ENCODE measurements around the gene FAM237B.

Gene FAM237B

DNA sequence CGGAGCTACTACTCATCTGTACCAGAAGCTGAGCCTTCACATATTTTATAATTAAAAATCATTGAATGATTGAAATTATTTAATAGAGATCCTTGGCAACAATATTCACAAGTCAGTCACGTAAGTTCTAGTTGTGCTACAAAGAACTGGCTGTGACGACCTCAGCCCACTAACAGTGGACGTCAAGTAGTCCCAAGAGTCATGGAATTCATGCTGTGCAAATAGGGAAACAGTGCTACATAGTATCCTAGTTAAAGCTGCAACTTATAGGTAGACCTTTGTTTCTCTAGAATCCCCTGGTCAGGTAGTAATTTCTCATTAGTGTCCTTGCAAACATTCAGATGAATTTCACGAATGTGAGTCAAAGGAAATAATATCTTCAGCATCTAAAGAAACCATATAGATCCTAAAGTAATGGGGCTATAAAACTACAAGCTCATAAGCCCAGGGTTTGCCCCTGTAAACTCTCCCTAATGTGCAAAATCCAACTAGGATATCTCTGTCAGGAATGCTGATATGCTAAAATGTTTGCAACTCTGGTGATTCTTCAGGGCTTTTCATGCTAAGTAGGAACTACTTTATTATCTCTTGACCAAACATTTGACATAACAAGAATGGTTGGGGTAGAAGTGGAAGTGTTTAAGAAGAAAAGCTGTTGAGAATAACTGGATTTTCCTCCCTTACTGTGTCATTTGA is 44.9 kb downstream of the FAM237B start:
- no peak overlapping the region for H3K27ac ChIP-seq (ENCODE audit: low read length)
- TF ChIP-seq CTCF (IDR thresholded peaks at IDR 0.05; ENCODE audit: low read depth, low read length) (no peak), EZH2phosphoT487 (IDR thresholded peaks at IDR 0.05; ENCODE audit: low read depth) (no peak)

DNA sequence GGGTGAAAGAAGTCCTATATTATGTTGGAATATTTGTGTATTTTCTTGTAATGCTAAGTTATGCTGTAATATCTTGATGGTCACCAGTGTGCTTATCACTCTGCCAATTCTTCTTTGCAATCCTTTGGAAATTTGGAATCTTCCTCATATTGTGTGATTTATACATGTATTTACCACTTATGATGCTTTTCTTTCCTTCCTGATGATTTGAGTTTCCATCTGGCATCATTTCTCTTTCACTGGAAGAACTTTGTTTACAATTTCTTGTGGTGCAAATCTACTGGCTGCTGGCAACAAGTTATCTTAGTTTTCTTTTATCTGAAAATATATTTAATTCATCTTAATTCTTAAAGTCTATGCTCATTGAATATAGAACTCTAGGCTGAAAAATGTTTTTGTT is 46.9 kb downstream of the FAM237B start:
- H3K4me2 ChIP-seq (ENCODE audit: low read length), result no peak overlapping the region
- H3K27me3 ChIP-seq (ENCODE audit: low read depth, low read length), result no peaks in the 10 kb centered on the region
- H3K27ac ChIP-seq (ENCODE audit: low read length), result no peak overlapping the region
- no peaks in the 10 kb centered on the region for H4K20me1 ChIP-seq (ENCODE audit: insufficient read depth, low read length)
- H3K4me3 ChIP-seq (ENCODE audit: low read length), result no peak overlapping the region
- no peak overlapping the region for H3K9ac ChIP-seq (ENCODE audit: low read length)
- TF ChIP-seq EZH2phosphoT487 (IDR thresholded peaks at IDR 0.05; ENCODE audit: low read depth) (no peak), CTCF (IDR thresholded peaks at IDR 0.05; ENCODE audit: low read depth, low read length) (no peak)
- no peaks in the 10 kb centered on the region for H3K4me1 ChIP-seq (ENCODE audit: low read length)
- H3K36me3 ChIP-seq (replicated peaks; ENCODE audit: low read depth, low read length), result no peaks in the 10 kb centered on the region
- no peaks in the 10 kb centered on the region for H3K9me3 ChIP-seq (ENCODE audit: insufficient read depth, low read length)
- H3K79me2 ChIP-seq (ENCODE audit: low read length), result no peaks in the 10 kb centered on the region
- no peak overlapping the region for H2AFZ ChIP-seq (ENCODE audit: low read depth, low read length)

More for the DNA sequence above, 44.9 kb downstream of the FAM237B start:
- Histone ChIP-seq H3K36me3 (replicated peaks; ENCODE audit: low read depth, low read length) (no peaks in the 10 kb centered on the region), H2AFZ (ENCODE audit: low read depth, low read length) (no peak overlapping the region), H3K79me2 (ENCODE audit: low read length) (no peaks in the 10 kb centered on the region), H3K27me3 (ENCODE audit: low read depth, low read length) (no peaks in the 10 kb centered on the region), H3K4me2 (ENCODE audit: low read length) (no peak overlapping the region), H3K4me1 (ENCODE audit: low read length) (no peaks in the 10 kb centered on the region), H3K9me3 (ENCODE audit: insufficient read depth, low read length) (no peaks in the 10 kb centered on the region), H3K9ac (ENCODE audit: low read length) (no peak overlapping the region), H3K4me3 (ENCODE audit: low read length) (no peak overlapping the region), H4K20me1 (ENCODE audit: insufficient read depth, low read length) (no peaks in the 10 kb centered on the region)

- H3K4me1 ChIP-seq (ENCODE audit: low read length), result no peaks in the 10 kb centered on the region
- no peak overlapping the region for H3K4me2 ChIP-seq (ENCODE audit: low read length)
- no peak overlapping the region for H3K4me3 ChIP-seq (ENCODE audit: low read length)
- no peaks in the 10 kb centered on the region for H3K27me3 ChIP-seq (ENCODE audit: low read depth, low read length)
- no peaks in the 10 kb centered on the region for H3K79me2 ChIP-seq (ENCODE audit: low read length)
- no peak for TF ChIP-seq EZH2phosphoT487 (IDR thresholded peaks at IDR 0.05; ENCODE audit: low read depth)
- no peak for TF ChIP-seq CTCF (IDR thresholded peaks at IDR 0.05; ENCODE audit: low read depth, low read length)
- no peak overlapping the region for H3K9ac ChIP-seq (ENCODE audit: low read length)
- H2AFZ ChIP-seq (ENCODE audit: low read depth, low read length), result no peak overlapping the region
- no peaks in the 10 kb centered on the region for H3K36me3 ChIP-seq (replicated peaks; ENCODE audit: low read depth, low read length)
- no peak overlapping the region for H3K27ac ChIP-seq (ENCODE audit: low read length)
- H4K20me1 ChIP-seq (ENCODE audit: insufficient read depth, low read length), result no peaks in the 10 kb centered on the region
- no peaks in the 10 kb centered on the region for H3K9me3 ChIP-seq (ENCODE audit: insufficient read depth, low read length)
These were observed 48.9 kb downstream of the FAM237B start for GRCh38 chr7:90272242-90272641.

DNA sequence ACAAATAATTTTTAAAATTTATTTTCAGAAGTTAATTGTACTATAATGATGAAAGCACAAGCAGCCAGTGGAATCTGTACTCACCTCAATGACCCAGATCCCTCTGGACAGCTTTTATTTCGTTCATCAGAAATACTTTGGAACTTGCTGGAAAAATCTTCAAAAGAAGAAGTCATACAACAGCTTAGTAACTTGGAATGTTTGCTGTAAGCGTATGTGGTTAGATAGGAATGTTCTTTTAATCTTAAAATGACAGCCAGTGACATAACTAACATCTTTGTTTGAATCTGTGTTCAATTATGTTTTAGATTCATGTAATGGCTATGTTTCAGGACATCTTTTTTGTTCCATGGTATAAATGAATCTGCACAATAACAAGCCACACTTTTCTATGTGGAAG is 49.4 kb downstream of the FAM237B start:
- TF ChIP-seq CTCF (IDR thresholded peaks at IDR 0.05; ENCODE audit: low read depth, low read length) (no peak), EZH2phosphoT487 (IDR thresholded peaks at IDR 0.05; ENCODE audit: low read depth) (no peak)
- Histone ChIP-seq H3K79me2 (ENCODE audit: low read length) (no peaks in the 10 kb centered on the region), H3K4me2 (ENCODE audit: low read length) (no peak overlapping the region), H2AFZ (ENCODE audit: low read depth, low read length) (no peak overlapping the region), H3K4me1 (ENCODE audit: low read length) (no peaks in the 10 kb centered on the region), H3K9me3 (ENCODE audit: insufficient read depth, low read length) (no peaks in the 10 kb centered on the region), H3K4me3 (ENCODE audit: low read length) (no peak overlapping the region), H3K27me3 (ENCODE audit: low read depth, low read length) (no peaks in the 10 kb centered on the region), H4K20me1 (ENCODE audit: insufficient read depth, low read length) (no peaks in the 10 kb centered on the region), H3K9ac (ENCODE audit: low read length) (no peak overlapping the region), H3K36me3 (replicated peaks; ENCODE audit: low read depth, low read length) (no peaks in the 10 kb centered on the region), H3K27ac (ENCODE audit: low read length) (no peak overlapping the region)
